ENCODE results near the gene ARHGAP25. TPM values are rescaled to one million over a fixed set of nuclear protein-coding genes. Genes with fewer than 3 reads are reported as not detected.

The ARHGAP25 gene
- total and polyA plus RNA-seq, 2 donors (not counting 1 experiment from before 2014, with no cell fraction given), result 2.7 to 5.8 TPM

DNA sequence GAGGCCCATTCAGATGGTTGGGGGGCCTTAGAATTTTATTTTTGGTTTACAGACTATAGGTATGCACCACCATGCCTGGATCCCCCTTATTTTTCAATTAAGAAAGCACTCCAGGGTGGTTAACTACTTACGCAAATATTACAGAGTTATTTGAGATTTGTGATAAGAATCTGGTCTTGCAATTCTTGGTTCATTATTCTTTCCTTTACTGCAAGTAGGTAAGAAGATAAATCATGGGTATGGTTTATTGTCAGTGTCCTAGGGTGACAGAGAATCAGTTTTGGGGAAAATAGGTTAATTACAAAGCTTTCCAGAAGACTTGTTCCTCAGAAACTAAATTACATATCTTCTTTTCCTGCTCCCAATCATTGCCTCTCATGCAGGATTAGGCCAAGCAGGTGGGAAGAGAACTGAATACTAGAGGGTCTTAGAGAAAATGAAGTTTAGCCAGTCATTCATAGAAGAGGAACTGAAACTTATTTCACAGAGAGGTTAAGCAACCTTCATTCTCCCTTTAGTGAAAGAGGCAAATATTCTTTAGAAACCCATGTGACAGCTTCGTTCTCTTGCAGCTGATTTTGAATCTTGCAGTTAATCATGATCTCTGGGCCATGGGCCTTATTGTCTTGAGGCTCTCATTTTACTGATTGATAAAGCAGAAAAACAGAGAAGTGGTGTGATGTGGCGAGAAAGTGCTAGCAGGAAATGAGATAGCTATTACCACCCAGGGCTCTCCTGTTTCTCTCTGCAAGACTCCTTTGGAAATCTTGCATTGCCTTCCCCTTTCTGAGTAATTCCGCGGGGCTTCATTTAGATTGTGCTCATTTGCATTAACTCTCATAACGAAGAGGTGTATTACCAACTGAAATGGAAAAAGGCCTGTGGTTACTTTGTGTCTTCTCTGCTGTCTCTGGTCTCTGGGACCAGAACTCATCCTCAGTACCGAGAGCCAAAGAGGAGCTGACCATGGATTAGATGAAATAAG lies 44.8 kb upstream of the ARHGAP25 start:
- H3K27ac ChIP-seq (ENCODE audit: insufficient read depth, low read length), result no peak overlapping the region
- no peak overlapping the region for H3K4me2 ChIP-seq (ENCODE audit: extremely low read depth, insufficient read depth, low read length)
- no peak overlapping the region for H3K4me3 ChIP-seq (replicated peaks in 1 of 4; ENCODE audit: control extremely low read depth in 1 of 4, insufficient read depth in 1 of 4, low read depth in 3 of 4, low read length in 4 of 4)
- no peaks in the 10 kb centered on the region for H4K20me1 ChIP-seq (ENCODE audit: control insufficient read depth, extremely low read depth, insufficient read depth, low read length)
- H3K9ac ChIP-seq (ENCODE audit: insufficient read depth, low read length), result no peak overlapping the region
- no peak overlapping the region for H2AFZ ChIP-seq (ENCODE audit: low read length)
- no peaks in the 10 kb centered on the region for H3K4me1 ChIP-seq (ENCODE audit: control insufficient read depth, extremely low read depth, insufficient read depth, low read length)
- no peak for DNase-seq (ENCODE audit: low read depth in 2 of 2)
- no peak for TF ChIP-seq EZH2 (IDR thresholded peaks at IDR 0.05; ENCODE audit: low read length, missing control alignments)
- TF ChIP-seq, protein P1, sequence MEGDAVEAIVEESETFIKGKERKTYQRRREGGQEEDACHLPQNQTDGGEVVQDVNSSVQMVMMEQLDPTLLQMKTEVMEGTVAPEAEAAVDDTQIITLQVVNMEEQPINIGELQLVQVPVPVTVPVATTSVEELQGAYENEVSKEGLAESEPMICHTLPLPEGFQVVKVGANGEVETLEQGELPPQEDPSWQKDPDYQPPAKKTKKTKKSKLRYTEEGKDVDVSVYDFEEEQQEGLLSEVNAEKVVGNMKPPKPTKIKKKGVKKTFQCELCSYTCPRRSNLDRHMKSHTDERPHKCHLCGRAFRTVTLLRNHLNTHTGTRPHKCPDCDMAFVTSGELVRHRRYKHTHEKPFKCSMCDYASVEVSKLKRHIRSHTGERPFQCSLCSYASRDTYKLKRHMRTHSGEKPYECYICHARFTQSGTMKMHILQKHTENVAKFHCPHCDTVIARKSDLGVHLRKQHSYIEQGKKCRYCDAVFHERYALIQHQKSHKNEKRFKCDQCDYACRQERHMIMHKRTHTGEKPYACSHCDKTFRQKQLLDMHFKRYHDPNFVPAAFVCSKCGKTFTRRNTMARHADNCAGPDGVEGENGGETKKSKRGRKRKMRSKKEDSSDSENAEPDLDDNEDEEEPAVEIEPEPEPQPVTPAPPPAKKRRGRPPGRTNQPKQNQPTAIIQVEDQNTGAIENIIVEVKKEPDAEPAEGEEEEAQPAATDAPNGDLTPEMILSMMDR (conservative IDR thresholded peaks at IDR 0.05 in 1 of 2, IDR thresholded peaks at IDR 0.05 in 1 of 2; ENCODE audit: low read depth in 1 of 2, low read length in 2 of 2), result no peak
- H3K9me3 ChIP-seq (ENCODE audit: control insufficient read depth, insufficient read depth, low read depth, low read length), result no peaks in the 10 kb centered on the region
- no peaks in the 10 kb centered on the region for H3K36me3 ChIP-seq (ENCODE audit: control insufficient read depth, insufficient read depth, low read length)
- no peaks in the 10 kb centered on the region for H3K27me3 ChIP-seq (ENCODE audit: control insufficient read depth, insufficient read depth, low read length)
- no peaks in the 10 kb centered on the region for H3K79me2 ChIP-seq (ENCODE audit: control insufficient read depth, insufficient read depth, low read length)

DNA sequence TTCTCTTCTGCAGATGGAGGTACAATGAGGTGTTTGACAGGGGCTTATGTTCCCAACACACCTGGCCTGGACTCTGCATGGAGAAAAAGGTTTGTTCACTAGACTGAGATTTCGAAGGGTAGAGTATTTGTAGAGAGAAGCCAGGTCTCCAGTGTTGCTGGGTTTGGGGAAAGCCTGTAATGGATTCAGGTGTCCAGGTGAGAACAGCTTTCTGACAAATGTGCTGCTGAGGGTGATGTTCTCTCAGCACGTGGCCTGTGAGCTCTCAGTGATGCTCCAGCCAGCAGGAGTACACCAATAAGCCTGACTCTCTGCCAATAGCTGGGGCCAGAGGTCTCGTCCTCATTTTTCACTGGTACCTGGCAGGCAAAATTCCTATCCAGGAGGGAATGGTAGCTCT lies 43.8 kb upstream of the ARHGAP25 start:
- Histone ChIP-seq H3K9me3 (ENCODE audit: control insufficient read depth, insufficient read depth, low read depth, low read length) (no peaks in the 10 kb centered on the region), H3K79me2 (ENCODE audit: control insufficient read depth, insufficient read depth, low read length) (no peaks in the 10 kb centered on the region), H3K4me1 (ENCODE audit: control insufficient read depth, extremely low read depth, insufficient read depth, low read length) (no peaks in the 10 kb centered on the region), H3K4me2 (ENCODE audit: extremely low read depth, insufficient read depth, low read length) (no peak overlapping the region), H3K36me3 (ENCODE audit: control insufficient read depth, insufficient read depth, low read length) (no peaks in the 10 kb centered on the region), H3K4me3 (replicated peaks in 1 of 4; ENCODE audit: control extremely low read depth in 1 of 4, insufficient read depth in 1 of 4, low read depth in 3 of 4, low read length in 4 of 4) (no peak overlapping the region), H3K9ac (ENCODE audit: insufficient read depth, low read length) (no peak overlapping the region), H4K20me1 (ENCODE audit: control insufficient read depth, extremely low read depth, insufficient read depth, low read length) (no peaks in the 10 kb centered on the region), H2AFZ (ENCODE audit: low read length) (no peak overlapping the region), H3K27ac (ENCODE audit: insufficient read depth, low read length) (no peak overlapping the region), H3K27me3 (ENCODE audit: control insufficient read depth, insufficient read depth, low read length) (no peaks in the 10 kb centered on the region)
- TF ChIP-seq EZH2 (IDR thresholded peaks at IDR 0.05; ENCODE audit: low read length, missing control alignments), result no peak
- TF ChIP-seq, protein P1 (conservative IDR thresholded peaks at IDR 0.05 in 1 of 2, IDR thresholded peaks at IDR 0.05 in 1 of 2; ENCODE audit: low read depth in 1 of 2, low read length in 2 of 2), result no peak
- DNase-seq (ENCODE audit: low read depth in 2 of 2), result no peak

DNA sequence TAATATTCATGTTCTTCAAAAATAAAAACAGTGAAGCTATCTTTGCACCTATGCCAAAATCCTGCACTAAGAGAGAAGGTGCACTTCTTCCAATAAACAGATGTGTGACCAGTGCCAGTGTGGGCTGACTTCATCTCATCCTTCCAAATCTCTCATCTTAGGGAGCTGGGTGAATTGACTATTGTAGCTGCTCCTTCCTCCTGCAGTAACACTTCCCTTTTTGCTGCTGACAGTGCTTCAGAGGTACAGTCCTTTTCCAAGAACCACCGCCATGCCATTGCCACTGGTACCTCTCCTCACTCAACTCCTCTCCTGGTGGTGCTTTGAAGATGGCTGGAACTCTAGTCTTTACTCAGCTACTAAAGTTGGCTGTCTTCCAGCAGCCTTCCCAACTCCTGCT lies 42.1 kb upstream of the ARHGAP25 start:
- H4K20me1 ChIP-seq (ENCODE audit: control insufficient read depth, extremely low read depth, insufficient read depth, low read length), result no peaks in the 10 kb centered on the region
- H3K27me3 ChIP-seq (ENCODE audit: control insufficient read depth, insufficient read depth, low read length), result no peaks in the 10 kb centered on the region
- H3K27ac ChIP-seq (ENCODE audit: insufficient read depth, low read length), result no peak overlapping the region
- no peak overlapping the region for H2AFZ ChIP-seq (ENCODE audit: low read length)
- DNase-seq (ENCODE audit: low read depth in 2 of 2), result no peak
- no peaks in the 10 kb centered on the region for H3K79me2 ChIP-seq (ENCODE audit: control insufficient read depth, insufficient read depth, low read length)
- H3K9ac ChIP-seq (ENCODE audit: insufficient read depth, low read length), result no peak overlapping the region
- no peak overlapping the region for H3K4me2 ChIP-seq (ENCODE audit: extremely low read depth, insufficient read depth, low read length)
- H3K9me3 ChIP-seq (ENCODE audit: control insufficient read depth, insufficient read depth, low read depth, low read length), result no peaks in the 10 kb centered on the region
- no peaks in the 10 kb centered on the region for H3K4me1 ChIP-seq (ENCODE audit: control insufficient read depth, extremely low read depth, insufficient read depth, low read length)
- H3K36me3 ChIP-seq (ENCODE audit: control insufficient read depth, insufficient read depth, low read length), result no peaks in the 10 kb centered on the region
- no peak overlapping the region for H3K4me3 ChIP-seq (replicated peaks in 1 of 4; ENCODE audit: control extremely low read depth in 1 of 4, insufficient read depth in 1 of 4, low read depth in 3 of 4, low read length in 4 of 4)
- TF ChIP-seq EZH2 (IDR thresholded peaks at IDR 0.05; ENCODE audit: low read length, missing control alignments), result no peak
- TF ChIP-seq, protein P1 (conservative IDR thresholded peaks at IDR 0.05 in 1 of 2, IDR thresholded peaks at IDR 0.05 in 1 of 2; ENCODE audit: low read depth in 1 of 2, low read length in 2 of 2), result no peak

Measured in fibroblast of lung (primary cell).